ENCODE results near the gene SDCCAG8. TPM values are rescaled to one million over a fixed set of nuclear protein-coding genes. Genes with fewer than 3 reads are reported as not detected.

The SDCCAG8 gene
- total RNA-seq, 1 donor from 2014 or later: 30.0 TPM

Small RNA genes within 50 kb of the gene (microRNA-seq; reads per million reads assigned to microRNA genes)
- not detected for gene MIR4677

Other genes starting within 250 kb of the SDCCAG8 start
- 83.1 TPM for gene CEP170, start 760 bp upstream of the SDCCAG8 start, total RNA-seq